Measurements from ENCODE around the gene POLD2. TPM values are rescaled to one million over a fixed set of nuclear protein-coding genes. Genes with fewer than 3 reads are reported as not detected.
"Not testable (repeated sequence)": the region's sequence is repeated elsewhere in the genome, so short reads cannot be mapped to it uniquely, and the experiment has no call there.

POLD2 gene
- 143 and 171 TPM in 2 replicates for total RNA-seq (2012; rRNA removed)

DNA sequence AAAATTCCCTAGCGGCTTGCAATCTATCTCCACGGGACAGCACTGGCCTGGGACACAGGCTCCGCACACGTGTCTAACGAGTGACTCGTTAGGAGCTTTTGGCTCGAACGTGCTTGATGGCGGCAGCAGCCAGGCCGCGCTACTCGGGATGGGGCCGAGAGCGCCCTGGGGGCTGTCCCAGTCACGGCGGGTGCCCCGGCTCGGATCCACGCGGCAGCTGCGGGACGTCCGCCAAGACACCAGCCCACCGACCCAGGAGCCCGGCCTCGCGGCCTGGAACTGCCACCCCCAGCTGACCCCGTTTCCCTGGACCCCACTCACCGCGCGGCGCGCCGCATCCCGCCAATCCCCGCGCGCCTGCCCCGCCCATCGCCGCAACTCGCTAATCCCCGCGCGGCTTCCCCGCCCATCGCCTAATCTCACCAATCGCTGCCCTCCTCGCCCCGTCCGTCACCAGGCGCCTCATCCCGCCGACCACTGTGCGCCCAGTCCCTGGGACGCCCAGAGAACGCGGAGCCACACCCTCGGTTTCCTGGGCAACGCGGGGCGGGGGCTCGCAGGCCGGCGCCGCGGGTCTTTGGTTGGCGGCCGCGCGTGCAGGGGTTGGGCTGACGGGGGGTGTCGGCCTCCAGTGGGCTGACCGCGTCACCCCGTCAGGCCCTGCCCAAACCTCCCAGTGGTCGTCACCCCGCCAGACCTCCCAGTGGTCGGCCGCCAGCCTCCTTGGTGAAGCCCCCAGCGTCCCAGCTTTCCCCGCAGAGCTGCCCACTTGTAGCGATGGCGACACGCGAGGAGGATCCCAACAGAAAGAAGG lies at the start of gene POLD2:
Gene POLD2, minus strand, starts transcription at position 359 of the 814 bp plus-strand sequence. CDS start 1,495 bp downstream, outside the sequence.
- H3K27me3 ChIP-seq (ENCODE audit: control insufficient read depth, insufficient read depth, low read length) = no peaks in the 10 kb centered on the region
- H3K4me3 ChIP-seq (ENCODE audit: low read length) = peak within 1 kb of the TSS; percentile 88
- peaks cover 14% of the 10 kb centered on the region for H3K36me3 ChIP-seq (ENCODE audit: insufficient read depth, low read length)
- H3K9ac ChIP-seq (ENCODE audit: low read depth, low read length) = peak within 1 kb of the TSS; percentile 88
- no peaks in the 10 kb centered on the region for H3K9me3 ChIP-seq (replicated peaks; ENCODE audit: low read length)
- H3K4me1 ChIP-seq (ENCODE audit: control insufficient read depth, insufficient read depth, low read length) = peaks cover 18% of the 10 kb centered on the region
- peak within 1 kb of the TSS; percentile 99 for H3K4me2 ChIP-seq (ENCODE audit: low read length)

DNA sequence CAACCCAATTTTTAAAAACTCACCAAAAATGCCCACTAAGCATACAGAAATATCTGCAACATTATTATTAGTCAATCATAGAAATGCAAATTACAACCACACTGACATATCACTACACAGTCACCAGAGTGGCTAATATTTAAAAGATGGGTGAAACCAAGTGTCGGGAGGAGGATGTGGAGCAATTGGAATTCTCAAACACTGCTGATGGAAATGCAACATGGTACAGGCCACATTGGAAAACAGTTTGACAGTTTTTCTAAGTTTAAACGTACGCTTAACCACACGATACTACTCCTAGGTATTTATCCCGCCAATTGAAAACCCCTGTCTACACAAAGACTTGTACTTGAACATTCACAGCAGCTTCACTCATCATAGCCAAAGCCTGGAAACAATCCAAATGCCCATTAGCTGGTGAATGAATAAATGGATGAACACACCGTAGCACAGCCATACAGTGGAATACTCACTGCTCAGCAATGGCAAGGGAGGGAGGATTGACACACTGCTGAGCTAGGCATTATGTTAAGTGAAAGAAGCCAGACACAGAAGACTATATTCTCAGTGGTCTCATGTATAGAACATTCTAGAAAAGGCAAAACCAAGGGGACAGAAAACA lies 49.6 kb upstream of the POLD2 start:
- no peak overlapping the region for H3K9ac ChIP-seq (ENCODE audit: low read depth, low read length)
- H3K4me3 ChIP-seq (ENCODE audit: low read length) = no peak overlapping the region
- H3K9me3 ChIP-seq (replicated peaks; ENCODE audit: low read length) = no peaks in the 10 kb centered on the region
- peaks cover 14% of the 10 kb centered on the region for H3K27me3 ChIP-seq (ENCODE audit: control insufficient read depth, insufficient read depth, low read length)
- no peaks in the 10 kb centered on the region for H3K36me3 ChIP-seq (ENCODE audit: insufficient read depth, low read length)
- H3K4me2 ChIP-seq (ENCODE audit: low read length) = no peak overlapping the region
- peaks cover 9% of the 10 kb centered on the region for H3K4me1 ChIP-seq (ENCODE audit: control insufficient read depth, insufficient read depth, low read length)

DNA sequence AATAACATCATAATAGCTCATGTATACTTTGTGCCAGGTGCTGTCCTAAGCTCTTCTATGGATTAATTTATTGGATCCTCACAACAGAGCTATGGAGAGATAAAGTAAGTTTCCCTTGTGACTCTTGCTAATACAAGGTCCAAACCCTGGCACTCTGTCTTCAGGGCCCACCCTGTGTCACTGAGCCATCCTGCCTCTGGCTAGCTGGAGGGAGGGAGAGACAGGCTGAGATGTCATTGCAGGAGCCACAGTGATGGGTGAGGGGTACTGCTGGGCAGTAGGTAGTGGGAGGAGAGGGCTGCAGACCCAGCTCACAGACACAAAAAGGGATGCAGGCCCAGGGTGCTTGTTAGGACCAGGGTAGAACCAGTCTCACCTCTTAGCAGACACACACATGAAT lies 49.0 kb upstream of the POLD2 start:
- peaks cover 3% of the 10 kb centered on the region for H3K4me1 ChIP-seq (ENCODE audit: control insufficient read depth, insufficient read depth, low read length)
- no peaks in the 10 kb centered on the region for H3K36me3 ChIP-seq (ENCODE audit: insufficient read depth, low read length)
- H3K4me3 ChIP-seq (ENCODE audit: low read length) = no peak overlapping the region
- H3K9me3 ChIP-seq (replicated peaks; ENCODE audit: low read length) = no peaks in the 10 kb centered on the region
- H3K4me2 ChIP-seq (ENCODE audit: low read length) = no peak overlapping the region
- peaks cover 14% of the 10 kb centered on the region for H3K27me3 ChIP-seq (ENCODE audit: control insufficient read depth, insufficient read depth, low read length)
- H3K9ac ChIP-seq (ENCODE audit: low read depth, low read length) = no peak overlapping the region

DNA sequence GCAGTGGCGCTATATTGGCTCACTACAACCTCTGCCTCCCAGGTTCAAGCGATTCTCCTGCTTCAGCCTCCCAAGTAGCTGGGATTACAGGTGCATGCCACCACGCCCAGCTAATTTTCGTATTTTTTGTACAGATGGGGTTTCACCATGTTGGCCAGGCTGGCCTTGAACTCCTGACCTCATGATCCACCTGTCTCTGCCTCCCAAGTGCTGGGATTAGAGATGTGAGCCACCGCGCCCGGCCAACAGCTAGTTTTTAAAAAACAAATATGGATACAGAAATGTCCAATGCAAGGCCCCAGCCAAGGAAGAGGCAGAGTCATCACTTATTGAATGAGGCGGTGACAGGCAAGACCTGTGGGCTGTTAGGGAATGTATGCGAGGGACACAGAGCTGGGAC lies 48.6 kb upstream of the POLD2 start:
- not testable (repeated sequence) for H3K36me3 ChIP-seq (ENCODE audit: insufficient read depth, low read length); H3K4me1 ChIP-seq (ENCODE audit: control insufficient read depth, insufficient read depth, low read length); H3K9ac ChIP-seq (ENCODE audit: low read depth, low read length); H3K4me2 ChIP-seq (ENCODE audit: low read length); H3K9me3 ChIP-seq (replicated peaks; ENCODE audit: low read length); H3K4me3 ChIP-seq (ENCODE audit: low read length)
- H3K27me3 ChIP-seq (ENCODE audit: control insufficient read depth, insufficient read depth, low read length) = peaks cover 14% of the 10 kb centered on the region

DNA sequence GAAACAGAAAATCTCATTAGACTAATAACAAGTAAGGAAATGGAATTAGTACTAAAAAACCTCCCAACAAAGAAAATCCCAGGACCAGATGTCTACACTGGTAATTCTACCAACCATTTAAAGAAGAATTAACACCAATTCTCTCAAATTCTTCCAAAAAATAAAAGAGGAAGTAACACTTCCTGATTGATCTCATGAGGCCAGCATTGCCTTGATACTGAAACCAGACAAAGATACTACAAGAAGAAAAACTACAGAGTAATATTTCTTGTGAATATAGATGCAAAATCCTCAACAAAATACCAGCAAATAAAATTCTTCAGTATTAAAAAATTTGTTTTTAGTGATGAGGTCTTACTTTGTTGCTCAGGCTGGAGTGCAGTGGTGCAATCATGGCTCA lies 44.6 kb upstream of the POLD2 start:
- peaks cover 14% of the 10 kb centered on the region for H3K4me1 ChIP-seq (ENCODE audit: control insufficient read depth, insufficient read depth, low read length)
- no peak overlapping the region for H3K4me2 ChIP-seq (ENCODE audit: low read length)
- H3K9ac ChIP-seq (ENCODE audit: low read depth, low read length) = no peak overlapping the region
- H3K4me3 ChIP-seq (ENCODE audit: low read length) = no peak overlapping the region
- H3K9me3 ChIP-seq (replicated peaks; ENCODE audit: low read length) = no peaks in the 10 kb centered on the region
- no peaks in the 10 kb centered on the region for H3K27me3 ChIP-seq (ENCODE audit: control insufficient read depth, insufficient read depth, low read length)
- H3K36me3 ChIP-seq (ENCODE audit: insufficient read depth, low read length) = no peaks in the 10 kb centered on the region

DNA sequence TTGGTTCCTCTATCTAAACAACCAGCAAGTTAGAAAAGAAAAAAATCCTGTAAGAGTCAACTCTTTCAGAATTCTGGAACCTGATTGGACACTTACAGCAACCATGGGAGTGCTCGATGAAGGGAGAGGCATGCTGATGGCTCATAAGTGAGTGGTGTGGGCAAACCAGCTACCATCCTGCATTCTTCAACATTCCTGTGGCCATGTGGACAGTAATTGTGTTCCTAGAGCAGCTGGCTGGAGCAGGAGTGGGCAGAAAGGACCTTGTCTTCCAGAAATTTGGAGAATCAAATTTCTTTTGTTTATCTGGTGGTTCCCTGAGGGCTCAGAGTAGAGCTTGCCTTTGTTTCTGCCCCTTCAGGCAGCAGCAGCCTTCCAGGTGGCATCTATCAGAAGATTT lies 40.2 kb upstream of the POLD2 start:
- H3K4me2 ChIP-seq (ENCODE audit: low read length) = peak overlapping the region; percentile 50
- H3K9ac ChIP-seq (ENCODE audit: low read depth, low read length) = peak overlapping the region; percentile 3
- H3K9me3 ChIP-seq (replicated peaks; ENCODE audit: low read length) = no peaks in the 10 kb centered on the region
- no peaks in the 10 kb centered on the region for H3K36me3 ChIP-seq (ENCODE audit: insufficient read depth, low read length)
- no peaks in the 10 kb centered on the region for H3K27me3 ChIP-seq (ENCODE audit: control insufficient read depth, insufficient read depth, low read length)
- H3K4me1 ChIP-seq (ENCODE audit: control insufficient read depth, insufficient read depth, low read length) = peaks cover 24% of the 10 kb centered on the region
- H3K4me3 ChIP-seq (ENCODE audit: low read length) = no peak overlapping the region

GRCh38 chr7:44162785-44163395 lies 39.5 kb upstream of the POLD2 start:
- peaks cover 24% of the 10 kb centered on the region for H3K4me1 ChIP-seq (ENCODE audit: control insufficient read depth, insufficient read depth, low read length)
- H3K36me3 ChIP-seq (ENCODE audit: insufficient read depth, low read length) = no peaks in the 10 kb centered on the region
- peak overlapping the region; percentile 3 for H3K4me3 ChIP-seq (ENCODE audit: low read length)
- H3K4me2 ChIP-seq (ENCODE audit: low read length) = peak overlapping the region; percentile 50
- no peak overlapping the region for H3K9ac ChIP-seq (ENCODE audit: low read depth, low read length)
- no peaks in the 10 kb centered on the region for H3K27me3 ChIP-seq (ENCODE audit: control insufficient read depth, insufficient read depth, low read length)
- H3K9me3 ChIP-seq (replicated peaks; ENCODE audit: low read length) = no peaks in the 10 kb centered on the region

DNA sequence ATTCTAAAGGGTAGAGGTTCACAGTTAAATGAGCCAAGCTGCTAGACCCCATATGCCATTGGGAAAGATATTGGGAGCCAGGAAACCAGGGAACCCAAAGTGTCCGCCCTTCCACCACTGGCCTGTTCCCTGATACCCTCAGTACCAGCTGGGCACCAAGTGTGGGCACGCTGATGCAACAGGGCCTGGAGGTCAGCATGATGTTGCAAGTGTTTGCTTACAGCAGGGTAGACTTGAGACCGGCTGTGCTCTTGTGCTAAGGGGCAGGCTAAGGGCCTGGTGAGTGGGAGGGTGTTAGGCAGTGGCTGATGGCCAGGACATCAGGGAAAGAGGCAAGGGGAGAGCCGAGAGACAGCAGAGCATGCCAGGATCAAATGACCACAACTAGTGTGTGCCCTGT lies 38.8 kb upstream of the POLD2 start:
- no peaks in the 10 kb centered on the region for H3K36me3 ChIP-seq (ENCODE audit: insufficient read depth, low read length)
- H3K4me2 ChIP-seq (ENCODE audit: low read length) = no peak overlapping the region
- H3K9ac ChIP-seq (ENCODE audit: low read depth, low read length) = no peak overlapping the region
- no peaks in the 10 kb centered on the region for H3K9me3 ChIP-seq (replicated peaks; ENCODE audit: low read length)
- no peaks in the 10 kb centered on the region for H3K27me3 ChIP-seq (ENCODE audit: control insufficient read depth, insufficient read depth, low read length)
- H3K4me1 ChIP-seq (ENCODE audit: control insufficient read depth, insufficient read depth, low read length) = peaks cover 24% of the 10 kb centered on the region
- no peak overlapping the region for H3K4me3 ChIP-seq (ENCODE audit: low read length)

- Histone ChIP-seq H3K4me3 (ENCODE audit: low read length) (no peak overlapping the region), H3K9ac (ENCODE audit: low read depth, low read length) (no peak overlapping the region), H3K9me3 (replicated peaks; ENCODE audit: low read length) (no peaks in the 10 kb centered on the region), H3K4me1 (ENCODE audit: control insufficient read depth, insufficient read depth, low read length) (peaks cover 24% of the 10 kb centered on the region), H3K4me2 (ENCODE audit: low read length) (no peak overlapping the region), H3K36me3 (ENCODE audit: insufficient read depth, low read length) (no peaks in the 10 kb centered on the region), H3K27me3 (ENCODE audit: control insufficient read depth, insufficient read depth, low read length) (no peaks in the 10 kb centered on the region)
These were observed 38.0 kb upstream of the POLD2 start for GRCh38 chr7:44161371-44161770.

GRCh38 chr7:44159824-44160630 lies 36.7 kb upstream of the POLD2 start:
- no peaks in the 10 kb centered on the region for H3K27me3 ChIP-seq (ENCODE audit: control insufficient read depth, insufficient read depth, low read length)
- peaks cover 24% of the 10 kb centered on the region for H3K4me1 ChIP-seq (ENCODE audit: control insufficient read depth, insufficient read depth, low read length)
- H3K9ac ChIP-seq (ENCODE audit: low read depth, low read length) = no peak overlapping the region
- no peak overlapping the region for H3K4me3 ChIP-seq (ENCODE audit: low read length)
- H3K4me2 ChIP-seq (ENCODE audit: low read length) = no peak overlapping the region
- H3K36me3 ChIP-seq (ENCODE audit: insufficient read depth, low read length) = no peaks in the 10 kb centered on the region
- H3K9me3 ChIP-seq (replicated peaks; ENCODE audit: low read length) = no peaks in the 10 kb centered on the region

All from skeletal muscle satellite cell (primary cell).